ENCODE results near the gene CACNA1C. TPM values are rescaled to one million over a fixed set of nuclear protein-coding genes. Genes with fewer than 3 reads are reported as not detected.

Gene CACNA1C
- polyA plus RNA-seq, 1 of the 3 experiments (the other 2 are of a cell fraction), result 1.5 TPM

DNA sequence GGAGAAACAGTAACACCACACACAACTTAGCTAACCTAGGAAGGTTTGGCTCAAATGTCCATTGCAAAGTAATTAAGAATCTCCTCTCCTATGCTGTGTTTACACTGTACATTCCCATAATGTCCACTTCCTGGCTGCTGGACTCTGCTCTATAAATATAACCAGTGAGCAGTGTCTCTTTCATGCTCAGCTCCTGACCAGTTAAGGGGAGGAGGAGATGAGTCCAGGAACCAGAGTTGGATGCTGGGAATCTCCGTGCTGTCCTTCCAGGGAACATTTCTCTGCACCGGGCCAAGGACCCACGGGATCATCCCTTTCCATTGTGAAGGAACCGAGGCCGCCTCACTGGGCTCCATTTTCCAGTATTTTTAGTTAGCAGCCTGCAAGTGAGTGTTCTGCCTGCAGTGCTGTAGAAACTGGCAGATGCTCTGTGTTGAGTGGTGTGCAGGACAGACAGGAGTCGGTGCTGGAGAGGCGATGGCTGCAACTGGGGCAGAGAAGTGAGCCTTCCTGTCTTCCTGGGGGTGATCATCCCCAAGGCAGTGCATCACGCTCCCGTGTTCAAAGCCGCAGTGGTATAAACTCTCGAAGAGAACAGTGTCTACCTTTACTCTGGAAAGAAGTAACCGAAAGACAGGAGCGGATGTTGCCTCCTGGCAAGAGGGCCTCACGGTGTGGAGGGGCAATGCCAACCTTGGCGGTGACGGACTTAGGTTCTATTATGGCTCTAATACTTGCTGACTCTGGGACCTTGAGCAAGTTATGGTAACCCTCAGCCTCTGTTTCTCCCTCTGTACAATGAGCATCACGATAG, 195.5 kb downstream of the CACNA1C start (continued):
- TF ChIP-seq, protein P1, sequence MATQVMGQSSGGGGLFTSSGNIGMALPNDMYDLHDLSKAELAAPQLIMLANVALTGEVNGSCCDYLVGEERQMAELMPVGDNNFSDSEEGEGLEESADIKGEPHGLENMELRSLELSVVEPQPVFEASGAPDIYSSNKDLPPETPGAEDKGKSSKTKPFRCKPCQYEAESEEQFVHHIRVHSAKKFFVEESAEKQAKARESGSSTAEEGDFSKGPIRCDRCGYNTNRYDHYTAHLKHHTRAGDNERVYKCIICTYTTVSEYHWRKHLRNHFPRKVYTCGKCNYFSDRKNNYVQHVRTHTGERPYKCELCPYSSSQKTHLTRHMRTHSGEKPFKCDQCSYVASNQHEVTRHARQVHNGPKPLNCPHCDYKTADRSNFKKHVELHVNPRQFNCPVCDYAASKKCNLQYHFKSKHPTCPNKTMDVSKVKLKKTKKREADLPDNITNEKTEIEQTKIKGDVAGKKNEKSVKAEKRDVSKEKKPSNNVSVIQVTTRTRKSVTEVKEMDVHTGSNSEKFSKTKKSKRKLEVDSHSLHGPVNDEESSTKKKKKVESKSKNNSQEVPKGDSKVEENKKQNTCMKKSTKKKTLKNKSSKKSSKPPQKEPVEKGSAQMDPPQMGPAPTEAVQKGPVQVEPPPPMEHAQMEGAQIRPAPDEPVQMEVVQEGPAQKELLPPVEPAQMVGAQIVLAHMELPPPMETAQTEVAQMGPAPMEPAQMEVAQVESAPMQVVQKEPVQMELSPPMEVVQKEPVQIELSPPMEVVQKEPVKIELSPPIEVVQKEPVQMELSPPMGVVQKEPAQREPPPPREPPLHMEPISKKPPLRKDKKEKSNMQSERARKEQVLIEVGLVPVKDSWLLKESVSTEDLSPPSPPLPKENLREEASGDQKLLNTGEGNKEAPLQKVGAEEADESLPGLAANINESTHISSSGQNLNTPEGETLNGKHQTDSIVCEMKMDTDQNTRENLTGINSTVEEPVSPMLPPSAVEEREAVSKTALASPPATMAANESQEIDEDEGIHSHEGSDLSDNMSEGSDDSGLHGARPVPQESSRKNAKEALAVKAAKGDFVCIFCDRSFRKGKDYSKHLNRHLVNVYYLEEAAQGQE (IDR thresholded peaks at IDR 0.05; ENCODE audit: low read depth, low read length), result no peak
- TF ChIP-seq SIN3A (IDR thresholded peaks at IDR 0.05; ENCODE audit: borderline replicate concordance, low read depth, low read length) (no peak), NFIC (IDR thresholded peaks at IDR 0.05; ENCODE audit: borderline replicate concordance) (no peak), TAF1 (IDR thresholded peaks at IDR 0.05; ENCODE audit: borderline replicate concordance, low read depth, low read length) (no peak)

DNA sequence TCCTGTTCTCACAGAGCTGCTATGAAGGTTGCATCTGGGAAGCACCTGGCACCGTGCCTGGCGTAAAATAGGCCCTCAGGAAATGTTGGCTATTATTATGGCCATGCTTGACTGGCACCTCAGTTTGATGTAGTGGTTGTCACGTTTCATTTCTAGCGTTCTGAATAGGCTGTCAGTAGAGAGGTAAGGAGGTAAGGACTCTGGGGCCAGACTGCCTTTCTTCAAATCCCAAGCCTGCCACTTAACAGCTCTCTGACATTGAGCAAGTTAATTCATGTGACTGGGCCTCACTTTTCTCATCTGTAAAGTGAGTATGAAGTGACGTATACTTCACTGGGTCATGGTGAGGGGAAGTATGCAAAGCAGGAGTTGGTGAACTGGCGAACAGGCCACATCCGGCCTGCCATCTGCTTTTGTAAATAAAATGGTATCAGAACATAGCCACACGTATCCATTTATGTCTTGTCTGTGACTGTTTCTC, 196.2 kb downstream of the CACNA1C start:
- Histone ChIP-seq H3K79me2 (ENCODE audit: insufficient read depth) (no peaks in the 10 kb centered on the region), H4K20me1 (ENCODE audit: insufficient read depth) (no peaks in the 10 kb centered on the region), H3K36me3 (replicated peaks in 1 of 2; ENCODE audit: control insufficient read depth in 1 of 2, insufficient read depth in 2 of 2, low read length in 1 of 2) (no peaks in the 10 kb centered on the region), H3K4me2 (peak overlapping the region; percentile 40; the same call in 1 of the 2 replicates), H2AFZ (ENCODE audit: low read depth) (0 out of 2 replicates have a peak overlapping the region, but pooled peaks have one; percentile 50), H3K9me3 (no peaks in the 10 kb centered on the region), H3K4me1 (ENCODE audit: control insufficient read depth in 1 of 2, insufficient read depth in 2 of 2, low read depth in 1 of 2, low read length in 1 of 2) (peaks cover 33 to 57% of the 10 kb centered on the region in 2 experiments), H3K4me3 (ENCODE audit: low read depth in 2 of 2, low read length in 1 of 2) (no peak overlapping the region), H3F3A (replicated peaks; ENCODE audit: insufficient read depth) (peaks cover 9% of the 10 kb centered on the region), H3K27ac (ENCODE audit: low read depth in 2 of 2, low read length in 1 of 2) (peak overlapping the region in 1 of 2 experiments; percentile 93; a peak in 2 of 4 replicates), H3K9me2 (no peaks in the 10 kb centered on the region), H3K9ac (no peak overlapping the region), H3K27me3 (ENCODE audit: insufficient read depth) (no peaks in the 10 kb centered on the region)
- CTCF ChIA-PET, result interaction anchor here (1.5 kb wide), 1 partner anchor 40 kb away, joined by 3 read pairs; no protein-coding TSS in a partner anchor
- TF ChIP-seq RFX5 (IDR thresholded peaks at IDR 0.05; ENCODE audit: low read length) (no peak), RCOR1 (IDR thresholded peaks at IDR 0.05; ENCODE audit: low read length) (peak; percentile 56; the same call in 1 of the 2 replicates), RAD21 (IDR thresholded peaks at IDR 0.05; ENCODE audit: low read length) (0 out of 2 replicates have a peak, but pooled peaks have one; percentile 2), GATA2 (CRISPR knock-in tag; IDR thresholded peaks at IDR 0.05) (0 out of 2 replicates have a peak, but pooled peaks have one; percentile 5), GABPA (IDR thresholded peaks at IDR 0.05; ENCODE audit: low read depth) (no peak), MXI1 (IDR thresholded peaks at IDR 0.05; ENCODE audit: low read depth, low read length) (peak; percentile 40; the same call in 1 of the 2 replicates)
- TF ChIP-seq, protein P2, sequence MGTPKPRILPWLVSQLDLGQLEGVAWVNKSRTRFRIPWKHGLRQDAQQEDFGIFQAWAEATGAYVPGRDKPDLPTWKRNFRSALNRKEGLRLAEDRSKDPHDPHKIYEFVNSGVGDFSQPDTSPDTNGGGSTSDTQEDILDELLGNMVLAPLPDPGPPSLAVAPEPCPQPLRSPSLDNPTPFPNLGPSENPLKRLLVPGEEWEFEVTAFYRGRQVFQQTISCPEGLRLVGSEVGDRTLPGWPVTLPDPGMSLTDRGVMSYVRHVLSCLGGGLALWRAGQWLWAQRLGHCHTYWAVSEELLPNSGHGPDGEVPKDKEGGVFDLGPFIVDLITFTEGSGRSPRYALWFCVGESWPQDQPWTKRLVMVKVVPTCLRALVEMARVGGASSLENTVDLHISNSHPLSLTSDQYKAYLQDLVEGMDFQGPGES (IDR thresholded peaks at IDR 0.05; ENCODE audit: low read depth, low read length), result no peak
- TF ChIP-seq, protein P3, sequence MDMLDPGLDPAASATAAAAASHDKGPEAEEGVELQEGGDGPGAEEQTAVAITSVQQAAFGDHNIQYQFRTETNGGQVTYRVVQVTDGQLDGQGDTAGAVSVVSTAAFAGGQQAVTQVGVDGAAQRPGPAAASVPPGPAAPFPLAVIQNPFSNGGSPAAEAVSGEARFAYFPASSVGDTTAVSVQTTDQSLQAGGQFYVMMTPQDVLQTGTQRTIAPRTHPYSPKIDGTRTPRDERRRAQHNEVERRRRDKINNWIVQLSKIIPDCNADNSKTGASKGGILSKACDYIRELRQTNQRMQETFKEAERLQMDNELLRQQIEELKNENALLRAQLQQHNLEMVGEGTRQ (IDR thresholded peaks at IDR 0.05; ENCODE audit: borderline replicate concordance, low read depth, low read length), result no peak
- POLR2A ChIA-PET, result interaction anchor here (1.2 kb wide), 1 partner anchor 244 kb away, joined by 3 read pairs; the partner anchor contains the start of gene DCP1B
- WGBS (ENCODE audit: low lambda C conversion rate), result 59% methylated on average over 8 of the region's 8 CpGs
- DNase-seq, result peak; percentile 63
